GM21825 (cell line): ENCODE data around the gene CREBBP.

Experiments
- ATAC-seq: cut with Tn5 transposase; IDR thresholded peaks from one replicate; pipeline ENCODE4 v1.9.1; 2021; ENCODE audit warnings: mild to moderate bottlenecking, moderate library complexity; ENCODE audit not compliant: unreplicated experiment

The CREBBP gene

GRCh38 chr16:3825103-3825502, 55.4 kb downstream of the CREBBP start:
- ATAC-seq = no peak

- ATAC-seq = no peak
Observed at GRCh38 chr16:3824121-3824795, 56.3 kb downstream of the CREBBP start.

GRCh38 chr16:3823427-3823826, 57.1 kb downstream of the CREBBP start:
- no peak for ATAC-seq

- ATAC-seq = no peak
Observed at GRCh38 chr16:3822366-3823045, 58.0 kb downstream of the CREBBP start.

- ATAC-seq = no peak
Observed at GRCh38 chr16:3821184-3821583, 59.3 kb downstream of the CREBBP start.

GRCh38 chr16:3819746-3820724, 60.5 kb downstream of the CREBBP start:
- ATAC-seq = no peak

- ATAC-seq = no peak
Observed at GRCh38 chr16:3819175-3819527, 61.4 kb downstream of the CREBBP start.

- ATAC-seq = no peak
Observed at GRCh38 chr16:3816326-3816725, 64.2 kb downstream of the CREBBP start.

- no peak for ATAC-seq
Observed at GRCh38 chr16:3814755-3815154, 65.8 kb downstream of the CREBBP start.

- no peak for ATAC-seq
Observed at GRCh38 chr16:3812469-3813172, 67.9 kb downstream of the CREBBP start.

- no peak for ATAC-seq
Observed at GRCh38 chr16:3810818-3811217, 69.7 kb downstream of the CREBBP start.

- ATAC-seq = no peak
Observed at GRCh38 chr16:3810198-3810664, 70.3 kb downstream of the CREBBP start.

- no peak for ATAC-seq
Observed at GRCh38 chr16:3808308-3809063, 72.0 kb downstream of the CREBBP start.

GRCh38 chr16:3807425-3808123, 72.9 kb downstream of the CREBBP start:
- ATAC-seq = no peak

GRCh38 chr16:3804426-3805016, 76.0 kb downstream of the CREBBP start:
- ATAC-seq = no peak

GRCh38 chr16:3800477-3801270, 79.8 kb downstream of the CREBBP start:
- no peak for ATAC-seq

- ATAC-seq = no peak
Observed at GRCh38 chr16:3800019-3800418, 80.5 kb downstream of the CREBBP start.

GRCh38 chr16:3799354-3799753, 81.2 kb downstream of the CREBBP start:
- no peak for ATAC-seq
